ENCODE results near the gene TRIM67.

Gene TRIM67

GRCh38 chr1:231219422-231220401 lies 57.9 kb downstream of the TRIM67 start:
- Mint-ChIP-seq H3K27me3 (no peaks in the 10 kb centered on the region), H3K4me1 (peaks cover 5% of the 10 kb centered on the region), H3K9me3 (no peaks in the 10 kb centered on the region), H3K36me3 (ENCODE audit: insufficient read depth) (peaks cover 10% of the 10 kb centered on the region), H3K4me3 (no peak overlapping the region), H3K27ac (ENCODE audit: low read depth) (no peak overlapping the region)
- DNase-seq (ENCODE audit: low spot score in 2 of 2): no peak
- no peak for ATAC-seq (replicated peaks; ENCODE audit: extremely low read depth, poor library complexity, severe bottlenecking)

GRCh38 chr1:231220801-231221200 lies 58.9 kb downstream of the TRIM67 start:
- Mint-ChIP-seq H3K36me3 (ENCODE audit: insufficient read depth) (peaks cover 21% of the 10 kb centered on the region), H3K27ac (ENCODE audit: low read depth) (no peak overlapping the region), H3K4me1 (no peaks in the 10 kb centered on the region), H3K9me3 (no peaks in the 10 kb centered on the region), H3K4me3 (no peak overlapping the region), H3K27me3 (no peaks in the 10 kb centered on the region)
- ATAC-seq (replicated peaks; ENCODE audit: extremely low read depth, poor library complexity, severe bottlenecking): no peak
- DNase-seq (ENCODE audit: low spot score in 2 of 2): no peak

- H3K36me3 Mint-ChIP-seq (ENCODE audit: insufficient read depth): peaks cover 45% of the 10 kb centered on the region
Measured at GRCh38 chr1:231226156-231226555, 64.3 kb downstream of the TRIM67 start.

GRCh38 chr1:231231511-231231910 lies 69.7 kb downstream of the TRIM67 start:
- Mint-ChIP-seq H3K36me3 (ENCODE audit: insufficient read depth) (peaks cover 26% of the 10 kb centered on the region), H3K27ac (ENCODE audit: low read depth) (no peak overlapping the region), H3K27me3 (no peaks in the 10 kb centered on the region), H3K4me1 (peaks cover 45% of the 10 kb centered on the region), H3K4me3 (no peak overlapping the region), H3K9me3 (no peaks in the 10 kb centered on the region)
- DNase-seq (ENCODE audit: low spot score in 2 of 2): no peak
- no peak for ATAC-seq (replicated peaks; ENCODE audit: extremely low read depth, poor library complexity, severe bottlenecking)

More at GRCh38 chr1:231226156-231226555, 64.3 kb downstream of the TRIM67 start:
- Mint-ChIP-seq H3K4me3 (no peak overlapping the region), H3K4me1 (peaks cover 12% of the 10 kb centered on the region), H3K27ac (ENCODE audit: low read depth) (peak overlapping the region; percentile 49), H3K9me3 (no peaks in the 10 kb centered on the region), H3K27me3 (no peaks in the 10 kb centered on the region)
- no peak for DNase-seq (ENCODE audit: low spot score in 2 of 2)
- no peak for ATAC-seq (replicated peaks; ENCODE audit: extremely low read depth, poor library complexity, severe bottlenecking)

- no peaks in the 10 kb centered on the region for H3K9me3 Mint-ChIP-seq
- no peak overlapping the region for H3K4me3 Mint-ChIP-seq
- DNase-seq (ENCODE audit: low spot score in 2 of 2): no peak
- no peak for ATAC-seq (replicated peaks; ENCODE audit: extremely low read depth, poor library complexity, severe bottlenecking)
- H3K27ac Mint-ChIP-seq (ENCODE audit: low read depth): no peak overlapping the region
- peaks cover 46% of the 10 kb centered on the region for H3K4me1 Mint-ChIP-seq
- H3K36me3 Mint-ChIP-seq (ENCODE audit: insufficient read depth): peaks cover 17% of the 10 kb centered on the region
- no peaks in the 10 kb centered on the region for H3K27me3 Mint-ChIP-seq
Measured at GRCh38 chr1:231232870-231233734, 71.2 kb downstream of the TRIM67 start.

GRCh38 chr1:231233735-231234417 lies 72.0 kb downstream of the TRIM67 start:
- Mint-ChIP-seq H3K36me3 (ENCODE audit: insufficient read depth) (peaks cover 19% of the 10 kb centered on the region), H3K4me1 (peaks cover 52% of the 10 kb centered on the region), H3K9me3 (no peaks in the 10 kb centered on the region), H3K4me3 (no peak overlapping the region), H3K27me3 (no peaks in the 10 kb centered on the region), H3K27ac (ENCODE audit: low read depth) (no peak overlapping the region)
- no peak for ATAC-seq (replicated peaks; ENCODE audit: extremely low read depth, poor library complexity, severe bottlenecking)
- DNase-seq (ENCODE audit: low spot score in 2 of 2): no peak

GRCh38 chr1:231234506-231234905 lies 72.6 kb downstream of the TRIM67 start:
- Mint-ChIP-seq H3K27me3 (no peaks in the 10 kb centered on the region), H3K27ac (ENCODE audit: low read depth) (peak overlapping the region; percentile 63), H3K9me3 (no peaks in the 10 kb centered on the region), H3K4me1 (peaks cover 58% of the 10 kb centered on the region), H3K4me3 (no peak overlapping the region), H3K36me3 (ENCODE audit: insufficient read depth) (peaks cover 20% of the 10 kb centered on the region)
- DNase-seq (ENCODE audit: low spot score in 2 of 2) (no peak), ATAC-seq (replicated peaks; ENCODE audit: extremely low read depth, poor library complexity, severe bottlenecking) (no peak)

- Mint-ChIP-seq H3K4me3 (no peak overlapping the region), H3K4me1 (peaks cover 61% of the 10 kb centered on the region), H3K27ac (ENCODE audit: low read depth) (no peak overlapping the region)
Measured at GRCh38 chr1:231235526-231236207, 73.8 kb downstream of the TRIM67 start.

GRCh38 chr1:231236208-231236591 lies 74.3 kb downstream of the TRIM67 start:
- Mint-ChIP-seq H3K9me3 (no peaks in the 10 kb centered on the region), H3K36me3 (ENCODE audit: insufficient read depth) (peaks cover 25% of the 10 kb centered on the region), H3K27ac (ENCODE audit: low read depth) (no peak overlapping the region), H3K4me3 (no peak overlapping the region), H3K27me3 (no peaks in the 10 kb centered on the region), H3K4me1 (peaks cover 56% of the 10 kb centered on the region)
- DNase-seq (ENCODE audit: low spot score in 2 of 2) (no peak), ATAC-seq (replicated peaks; ENCODE audit: extremely low read depth, poor library complexity, severe bottlenecking) (no peak)

More at GRCh38 chr1:231235526-231236207, 73.8 kb downstream of the TRIM67 start:
- ATAC-seq (replicated peaks; ENCODE audit: extremely low read depth, poor library complexity, severe bottlenecking) (no peak), DNase-seq (ENCODE audit: low spot score in 2 of 2) (no peak)
- H3K27me3 Mint-ChIP-seq: no peaks in the 10 kb centered on the region
- H3K9me3 Mint-ChIP-seq: no peaks in the 10 kb centered on the region
- H3K36me3 Mint-ChIP-seq (ENCODE audit: insufficient read depth): peaks cover 19% of the 10 kb centered on the region

- peaks cover 28% of the 10 kb centered on the region for H3K36me3 Mint-ChIP-seq (ENCODE audit: insufficient read depth)
- no peak overlapping the region for H3K4me3 Mint-ChIP-seq
- H3K4me1 Mint-ChIP-seq: peaks cover 56% of the 10 kb centered on the region
- H3K27ac Mint-ChIP-seq (ENCODE audit: low read depth): no peak overlapping the region
- no peaks in the 10 kb centered on the region for H3K9me3 Mint-ChIP-seq
- DNase-seq (ENCODE audit: low spot score in 2 of 2) (no peak), ATAC-seq (replicated peaks; ENCODE audit: extremely low read depth, poor library complexity, severe bottlenecking) (no peak)
- H3K27me3 Mint-ChIP-seq: no peaks in the 10 kb centered on the region
Measured at GRCh38 chr1:231236938-231237337, 75.1 kb downstream of the TRIM67 start.

GRCh38 chr1:231238298-231238697 lies 76.4 kb downstream of the TRIM67 start:
- peaks cover 24% of the 10 kb centered on the region for H3K36me3 Mint-ChIP-seq (ENCODE audit: insufficient read depth)
- H3K27me3 Mint-ChIP-seq: no peaks in the 10 kb centered on the region
- H3K4me3 Mint-ChIP-seq: no peak overlapping the region
- H3K27ac Mint-ChIP-seq (ENCODE audit: low read depth): no peak overlapping the region
- ATAC-seq (replicated peaks; ENCODE audit: extremely low read depth, poor library complexity, severe bottlenecking) (no peak), DNase-seq (ENCODE audit: low spot score in 2 of 2) (no peak)
- peaks cover 58% of the 10 kb centered on the region for H3K4me1 Mint-ChIP-seq
- no peaks in the 10 kb centered on the region for H3K9me3 Mint-ChIP-seq

GRCh38 chr1:231240531-231240882 lies 78.6 kb downstream of the TRIM67 start:
- peak overlapping the region; percentile 97 for H3K27ac Mint-ChIP-seq (ENCODE audit: low read depth)
- H3K27me3 Mint-ChIP-seq: no peaks in the 10 kb centered on the region
- peaks cover 28% of the 10 kb centered on the region for H3K36me3 Mint-ChIP-seq (ENCODE audit: insufficient read depth)
- H3K9me3 Mint-ChIP-seq: no peaks in the 10 kb centered on the region
- ATAC-seq (replicated peaks; ENCODE audit: extremely low read depth, poor library complexity, severe bottlenecking): peak; percentile 8
- H3K4me3 Mint-ChIP-seq: peak overlapping the region; percentile 97
- peak in 1 of 2 donors; percentile 9 for DNase-seq (ENCODE audit: low spot score in 2 of 2)
- H3K4me1 Mint-ChIP-seq: peaks cover 71% of the 10 kb centered on the region

Data from central memory CD8-positive, alpha-beta T cell (primary cell).